Measurements from ENCODE around the gene ZPLD1. TPM values are rescaled to one million over a fixed set of nuclear protein-coding genes. Genes with fewer than 3 reads are reported as not detected.

ZPLD1 gene
- total RNA-seq, 1 experiment from 2014 or later, result not detected

GRCh38 chr3:102492300-102492699 lies 57.5 kb downstream of the ZPLD1 start:
- no peaks in the 10 kb centered on the region for H3K4me1 ChIP-seq (ENCODE audit: control insufficient read depth in 1 of 2, insufficient read depth in 2 of 2, low read length in 2 of 2)
- intact Hi-C loops (cut with micrococcal nuclease), result no loop called here
- no peak for ATAC-seq
- H3K9ac ChIP-seq (ENCODE audit: low read length), result no peak overlapping the region
- CTCF ChIA-PET, result no interaction called here
- no peaks in the 10 kb centered on the region for H3K27me3 ChIP-seq (ENCODE audit: insufficient read depth, low read length)
- no peak overlapping the region for H3K4me3 ChIP-seq (replicated peaks in 1 of 2; ENCODE audit: low read depth in 1 of 2, low read length in 2 of 2)
- no peak overlapping the region for H3K4me2 ChIP-seq (ENCODE audit: low read length)
- no peak overlapping the region for H3K27ac ChIP-seq (ENCODE audit: low read depth, low read length)
- POLR2A ChIA-PET, result no interaction called here
- BruUV-seq (replicated peaks), result no TSS peak
- no peak for DNase-seq (ENCODE audit: low read depth, low spot score)
- no peaks in the 10 kb centered on the region for H3K9me3 ChIP-seq (ENCODE audit: control insufficient read depth in 1 of 2, insufficient read depth in 1 of 2, low read depth in 1 of 2, low read length in 2 of 2)
- no peaks in the 10 kb centered on the region for H3K36me3 ChIP-seq (ENCODE audit: control insufficient read depth in 1 of 2, insufficient read depth in 2 of 2, low read length in 2 of 2)
- no peak overlapping the region for H2AFZ ChIP-seq (ENCODE audit: low read depth, low read length, poor library complexity, severe bottlenecking)
- no peaks in the 10 kb centered on the region for H3K79me2 ChIP-seq (ENCODE audit: insufficient read depth, low read length)
- RAD21 ChIA-PET (ENCODE audit: low non-redundant PET in 1 of 2, low total read pairs in 2 of 2, uncharacterized antibody in 2 of 2, unreplicated experiment in 2 of 2), result no interaction called here
- no peaks in the 10 kb centered on the region for H4K20me1 ChIP-seq (ENCODE audit: insufficient read depth)
- no peak for TF ChIP-seq TCF7L2 (IDR thresholded peaks at IDR 0.05; ENCODE audit: borderline replicate concordance, extremely low read depth, insufficient read depth, insufficient read length)
- TF ChIP-seq YY1 (IDR thresholded peaks at IDR 0.05; ENCODE audit: extremely low read depth, insufficient replicate concordance, low read depth, low read length), result no peak
- no peak for TF ChIP-seq POLR2A (IDR thresholded peaks at IDR 0.05; ENCODE audit: borderline replicate concordance, extremely low read depth, insufficient read depth, insufficient read length)
- TF ChIP-seq, protein P1, sequence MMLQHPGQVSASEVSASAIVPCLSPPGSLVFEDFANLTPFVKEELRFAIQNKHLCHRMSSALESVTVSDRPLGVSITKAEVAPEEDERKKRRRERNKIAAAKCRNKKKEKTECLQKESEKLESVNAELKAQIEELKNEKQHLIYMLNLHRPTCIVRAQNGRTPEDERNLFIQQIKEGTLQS (IDR thresholded peaks at IDR 0.05), result no peak
- no peak for TF ChIP-seq EZH2 (IDR thresholded peaks at IDR 0.05)
- TF ChIP-seq SIN3A (IDR thresholded peaks at IDR 0.05; ENCODE audit: low read depth), result no peak
- no peak for TF ChIP-seq RAD21 (IDR thresholded peaks at IDR 0.05; ENCODE audit: low read depth)
- no peak for TF ChIP-seq ZNF274 (IDR thresholded peaks at IDR 0.05; ENCODE audit: low read depth, low read length)
- TF ChIP-seq JUND (IDR thresholded peaks at IDR 0.05), result no peak
- no peak for TF ChIP-seq CBX3 (IDR thresholded peaks at IDR 0.05; ENCODE audit: low read depth)
- TF ChIP-seq FOSL1 (IDR thresholded peaks at IDR 0.05; ENCODE audit: low read depth), result no peak
- TF ChIP-seq, protein P2, sequence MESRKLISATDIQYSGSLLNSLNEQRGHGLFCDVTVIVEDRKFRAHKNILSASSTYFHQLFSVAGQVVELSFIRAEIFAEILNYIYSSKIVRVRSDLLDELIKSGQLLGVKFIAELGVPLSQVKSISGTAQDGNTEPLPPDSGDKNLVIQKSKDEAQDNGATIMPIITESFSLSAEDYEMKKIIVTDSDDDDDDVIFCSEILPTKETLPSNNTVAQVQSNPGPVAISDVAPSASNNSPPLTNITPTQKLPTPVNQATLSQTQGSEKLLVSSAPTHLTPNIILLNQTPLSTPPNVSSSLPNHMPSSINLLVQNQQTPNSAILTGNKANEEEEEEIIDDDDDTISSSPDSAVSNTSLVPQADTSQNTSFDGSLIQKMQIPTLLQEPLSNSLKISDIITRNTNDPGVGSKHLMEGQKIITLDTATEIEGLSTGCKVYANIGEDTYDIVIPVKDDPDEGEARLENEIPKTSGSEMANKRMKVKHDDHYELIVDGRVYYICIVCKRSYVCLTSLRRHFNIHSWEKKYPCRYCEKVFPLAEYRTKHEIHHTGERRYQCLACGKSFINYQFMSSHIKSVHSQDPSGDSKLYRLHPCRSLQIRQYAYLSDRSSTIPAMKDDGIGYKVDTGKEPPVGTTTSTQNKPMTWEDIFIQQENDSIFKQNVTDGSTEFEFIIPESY (IDR thresholded peaks at IDR 0.05; ENCODE audit: extremely low read depth, insufficient replicate concordance, low read length), result no peak
- TF ChIP-seq POLR2AphosphoS5 (IDR thresholded peaks at IDR 0.05; ENCODE audit: low read depth, low read length), result no peak
- no peak for TF ChIP-seq EZH2phosphoT487 (IDR thresholded peaks at IDR 0.05; ENCODE audit: borderline replicate concordance)
- no peaks in the 10 kb centered on the region for H3K9me2 ChIP-seq (ENCODE audit: insufficient read depth)

Measured in HCT116 (cell line).